AG08395 (cell line): ENCODE data around the gene ADCY9.

Source experiments
- DNase-seq: peaks from one replicate; pipeline ENCODE4 v3.0.0; 2012; ENCODE audit warnings: mixed read lengths, low spot score

The ADCY9 gene

GRCh38 chr16:3912897-3913296, 203.3 kb downstream of the ADCY9 start:
- no peak for DNase-seq
